Measurements from ENCODE around the gene PAFAH2. TPM values are rescaled to one million over a fixed set of nuclear protein-coding genes. Genes with fewer than 3 reads are reported as not detected.
"Not testable (repeated sequence)": the region's sequence is repeated elsewhere in the genome, so short reads cannot be mapped to it uniquely, and the experiment has no call there.

PAFAH2 gene
- total RNA-seq, 1 donor from 2014 or later, result 43.6 TPM

GRCh38 chr1:26012864-26013263 is 15.0 kb upstream of the PAFAH2 start:
- DNase-seq (ENCODE audit: low spot score), result no peak

GRCh38 chr1:26010825-26011224 is 13.0 kb upstream of the PAFAH2 start:
- no peak for DNase-seq (ENCODE audit: low spot score)

- no peak for DNase-seq (ENCODE audit: low spot score)
Measured at GRCh38 chr1:26009796-26010447, 12.1 kb upstream of the PAFAH2 start.

- DNase-seq (ENCODE audit: low spot score), result no peak
Measured at GRCh38 chr1:26006710-26007109, 8.8 kb upstream of the PAFAH2 start.

GRCh38 chr1:26005434-26006105 is 7.7 kb upstream of the PAFAH2 start:
- DNase-seq (ENCODE audit: low spot score), result no peak

GRCh38 chr1:26003756-26004155 is 5.9 kb upstream of the PAFAH2 start:
- no peak for DNase-seq (ENCODE audit: low spot score)

GRCh38 chr1:26003262-26003661 is 5.4 kb upstream of the PAFAH2 start:
- DNase-seq (ENCODE audit: low spot score), result no peak

- no peak for DNase-seq (ENCODE audit: low spot score)
Measured at GRCh38 chr1:25999041-25999800, 1.4 kb upstream of the PAFAH2 start.

- DNase-seq (ENCODE audit: low spot score), result peak; percentile 43
Measured at GRCh38 chr1:25996966-25997827, 666 bp downstream of the PAFAH2 start.

- DNase-seq (ENCODE audit: low spot score), result no peak
Measured at GRCh38 chr1:25994402-25995150, 3.3 kb downstream of the PAFAH2 start.

GRCh38 chr1:25993197-25993951 is 4.5 kb downstream of the PAFAH2 start:
- no peak for DNase-seq (ENCODE audit: low spot score)

- no peak for DNase-seq (ENCODE audit: low spot score)
Measured at GRCh38 chr1:25992689-25993171, 5.1 kb downstream of the PAFAH2 start.

- DNase-seq (ENCODE audit: low spot score), result no peak
Measured at GRCh38 chr1:25991937-25992688, 5.8 kb downstream of the PAFAH2 start.

- no peak for DNase-seq (ENCODE audit: low spot score)
Measured at GRCh38 chr1:25990702-25991395, 7.0 kb downstream of the PAFAH2 start.

- no peak for DNase-seq (ENCODE audit: low spot score)
Measured at GRCh38 chr1:25990251-25990650, 7.6 kb downstream of the PAFAH2 start.

GRCh38 chr1:25989440-25990234 is 8.2 kb downstream of the PAFAH2 start:
- no peak for DNase-seq (ENCODE audit: low spot score)

GRCh38 chr1:25987951-25988350 is 9.9 kb downstream of the PAFAH2 start:
- DNase-seq (ENCODE audit: low spot score), result no peak

GRCh38 chr1:25986773-25987172 is 11.1 kb downstream of the PAFAH2 start:
- not testable (repeated sequence) for DNase-seq (ENCODE audit: low spot score)

Measured in mucosa of gallbladder (tissue), 1 donor.